IMR-90 (cell line): ENCODE measurements around the gene SLC4A4. TPM values are rescaled to one million over a fixed set of nuclear protein-coding genes. Genes with fewer than 3 reads are reported as not detected.

ENCODE experiments used
- ATAC-seq: fragments of 200-7000 bp; cut with Tn5 transposase; 2 replicates; pipeline ENCODE4 v1.9.1; 2020; ENCODE audit warnings: low read depth, mild to moderate bottlenecking, moderate library complexity
- BruUV-seq: library from RNA; stranded (reverse); fragments of 400-500 nt; replicated peaks from 2 replicates; lab custom pipeline; 2021; lab: Mats Ljungman, UMichigan
- CTCF ChIA-PET: fragments of 300-600 bp; formaldehyde crosslinking; extraction: SDS; loops from one replicate; lab custom pipeline; 2021; ENCODE audit warnings: antibody characterized with exemption; lab: Yijun Ruan, JAX
- POLR2A ChIA-PET: fragments of 300-600 bp; sonication (Branson Sonifier 250); formaldehyde crosslinking; loops from one replicate; lab custom pipeline; 2022; ENCODE audit warnings: antibody characterized with exemption; ENCODE audit not compliant: unreplicated experiment; lab: Charles Lee
- DNase-seq: peaks from one replicate; pipeline ENCODE4 v3.0.0; 2013
- H2AFZ ChIP-seq: replicated peaks from 2 replicates; pipeline ENCODE3; 2013; ENCODE audit warnings: low read length, mild to moderate bottlenecking; ENCODE audit not compliant: poor library complexity
- H2AK5ac ChIP-seq: 2 replicates; pipeline ENCODE4 v1.6.1; 2013; ENCODE audit warnings: low read depth, low read length, inconsistent platforms
- H2AK9ac ChIP-seq: replicated peaks from 2 replicates; pipeline ENCODE3; 2013; ENCODE audit warnings: mild to moderate bottlenecking, low read depth, low read length, moderate library complexity; ENCODE audit not compliant: poor library complexity
- H2BK120ac ChIP-seq: 2 replicates; pipeline ENCODE4 v1.6.1; 2013; ENCODE audit warnings: low read depth, low read length, inconsistent platforms
- H2BK15ac ChIP-seq: 3 replicates; pipeline ENCODE4 v1.6.1; 2013; ENCODE audit warnings: low read depth, low read length, inconsistent platforms
- H2BK20ac ChIP-seq: 2 replicates; pipeline ENCODE4 v1.6.1; 2013; ENCODE audit warnings: low read depth, mild to moderate bottlenecking, inconsistent platforms, low read length, moderate library complexity
- H2BK5ac ChIP-seq: 2 replicates; pipeline ENCODE4 v1.6.1; 2013; ENCODE audit warnings: mild to moderate bottlenecking, low read depth, low read length, inconsistent platforms; ENCODE audit not compliant: poor library complexity, severe bottlenecking
- H3K14ac ChIP-seq: replicated peaks from 2 replicates; pipeline ENCODE4 v1.6.1; 2013; ENCODE audit warnings: low read depth, low read length, inconsistent platforms
- H3K18ac ChIP-seq: 2 replicates; pipeline ENCODE4 v1.6.1; 2013; ENCODE audit warnings: low read depth, low read length, control low read depth
- H3K23ac ChIP-seq: 2 replicates; pipeline ENCODE4 v1.6.1; 2013; ENCODE audit warnings: low read depth, low read length, inconsistent platforms
- H3K27ac ChIP-seq: 2 replicates; pipeline ENCODE4 v1.5.1; 2013; ENCODE audit warnings: mild to moderate bottlenecking, control low read depth, low read length; ENCODE audit not compliant: insufficient read depth
- H3K27me3 ChIP-seq: 2 replicates; pipeline ENCODE4 v1.6.1; 2013; ENCODE audit warnings: low read length; ENCODE audit not compliant: control insufficient read depth, insufficient read depth
- H3K36me3 ChIP-seq: 2 replicates; pipeline ENCODE4 v1.6.1; 2013; ENCODE audit warnings: low read length, mixed read lengths; ENCODE audit not compliant: control insufficient read depth, insufficient read depth
- H3K4ac ChIP-seq: 2 replicates; pipeline ENCODE4 v1.6.1; 2013; ENCODE audit warnings: low read depth, low read length, inconsistent platforms
- H3K4me1 ChIP-seq: 2 replicates; pipeline ENCODE4 v1.6.1; 2013; ENCODE audit warnings: low read length, mixed read lengths; ENCODE audit not compliant: control insufficient read depth, insufficient read depth
- H3K4me2 ChIP-seq: 2 replicates; pipeline ENCODE4 v1.6.1; 2013; ENCODE audit warnings: low read depth, mild to moderate bottlenecking, control low read depth, low read length, moderate library complexity
- H3K4me3 ChIP-seq: 2 replicates; pipeline ENCODE4 v1.5.1; 2013; ENCODE audit warnings: low read depth, mild to moderate bottlenecking, control low read depth, low read length, moderate library complexity; ENCODE audit not compliant: insufficient read depth
- H3K56ac ChIP-seq: 2 replicates; pipeline ENCODE4 v1.6.1; 2013; ENCODE audit warnings: low read length, inconsistent platforms; ENCODE audit not compliant: insufficient read depth; ENCODE audit errors: extremely low read depth
- H3K79me1 ChIP-seq, 2 experiments: 2 replicates each; pipeline ENCODE4 v1.6.1; 2013; ENCODE audit warnings: low read length in 2 of 2, inconsistent platforms in 1 of 2, low read depth in 1 of 2
- H3K9ac ChIP-seq: 2 replicates; pipeline ENCODE4 v1.6.1; 2013; ENCODE audit warnings: low read depth, low read length, control low read depth
- H3K9me1 ChIP-seq: 2 replicates; pipeline ENCODE4 v1.6.1; 2013; ENCODE audit warnings: low read length, inconsistent platforms; ENCODE audit not compliant: insufficient read depth
- H3K9me3 ChIP-seq: 2 replicates; pipeline ENCODE4 v1.6.1; 2013; ENCODE audit warnings: low read length; ENCODE audit not compliant: control insufficient read depth, insufficient read depth
- H4K20me1 ChIP-seq: 2 replicates; pipeline ENCODE4 v1.6.1; 2013; ENCODE audit warnings: low read length, inconsistent platforms; ENCODE audit not compliant: insufficient read depth
- H4K5ac ChIP-seq: 2 replicates; pipeline ENCODE4 v1.6.1; 2013; ENCODE audit warnings: mild to moderate bottlenecking, low read depth, low read length, control low read depth
- H4K8ac ChIP-seq, 2 experiments: 2 replicates each; pipeline ENCODE4 v1.6.1; 2013; ENCODE audit warnings: low read depth in 2 of 2, low read length in 2 of 2, control low read depth in 1 of 2, inconsistent platforms in 1 of 2
- H4K91ac ChIP-seq: 2 replicates; pipeline ENCODE4 v1.6.1; 2013; ENCODE audit warnings: low read depth, low read length, inconsistent platforms; ENCODE audit not compliant: insufficient read depth
- CEBPB ChIP-seq: IDR thresholded peaks from 2 replicates; pipeline ENCODE4 v1.6.1; 2012; ENCODE audit warnings: low read depth, low read length, improper control_type of control experiment
- CHD1 ChIP-seq: IDR thresholded peaks from 2 replicates; pipeline ENCODE4 v1.6.1; 2012; ENCODE audit warnings: low read depth, low read length, improper control_type of control experiment
- CTCF ChIP-seq: conservative IDR thresholded peaks from 2 replicates; pipeline ENCODE4 v1.5.1; 2012; ENCODE audit warnings: mild to moderate bottlenecking, low read depth, low read length, improper control_type of control experiment
- ELK1 ChIP-seq: fragments of 150-350 bp; IDR thresholded peaks from 2 replicates; pipeline ENCODE4 v1.6.1; 2016; ENCODE audit warnings: low read depth, mild to moderate bottlenecking, low read length, moderate library complexity, borderline replicate concordance
- FOS ChIP-seq: fragments of 150-350 bp; IDR thresholded peaks from 2 replicates; pipeline ENCODE4 v1.6.1; 2016; ENCODE audit warnings: low read depth, low read length
- MAFK ChIP-seq: IDR thresholded peaks from 2 replicates; pipeline ENCODE4 v1.6.1; 2012; ENCODE audit warnings: low read depth, low read length, improper control_type of control experiment
- MAZ ChIP-seq: IDR thresholded peaks from 2 replicates; pipeline ENCODE4 v1.6.1; 2012; ENCODE audit warnings: low read depth, mild to moderate bottlenecking, low read length, improper control_type of control experiment, moderate library complexity, borderline replicate concordance
- MXI1 ChIP-seq: IDR thresholded peaks from 2 replicates; pipeline ENCODE4 v1.6.1; 2012; ENCODE audit warnings: low read depth, mild to moderate bottlenecking, low read length, moderate library complexity, borderline replicate concordance
- NFE2L2 ChIP-seq: fragments of 150-350 bp; IDR thresholded peaks from 2 replicates; pipeline ENCODE4 v1.6.1; 2016; ENCODE audit warnings: low read depth, mild to moderate bottlenecking, low read length
- POLR2A ChIP-seq: IDR thresholded peaks from 2 replicates; pipeline ENCODE4 v1.6.1; 2012; ENCODE audit warnings: mild to moderate bottlenecking, low read depth, low read length
- RAD21 ChIP-seq: IDR thresholded peaks from 2 replicates; pipeline ENCODE4 v1.6.1; 2012; ENCODE audit warnings: low read length, improper control_type of control experiment
- RCOR1 ChIP-seq: IDR thresholded peaks from 2 replicates; pipeline ENCODE4 v1.6.1; 2012; ENCODE audit warnings: mild to moderate bottlenecking, low read length, improper control_type of control experiment; ENCODE audit not compliant: insufficient replicate concordance
- RFX5 ChIP-seq: IDR thresholded peaks from 2 replicates; pipeline ENCODE4 v1.8.0; 2012; ENCODE audit warnings: low read depth, mild to moderate bottlenecking, low read length, moderate library complexity
- USF2 ChIP-seq: fragments of 150-350 bp; IDR thresholded peaks from 2 replicates; pipeline ENCODE4 v1.6.1; 2017; ENCODE audit warnings: mild to moderate bottlenecking, antibody characterized with exemption, low read length, low read depth
- WGBS, 2 experiments: methylation state at CpG; one replicate each; pipeline versions ENCODE4 v1.1.5 to v1.1.7; 2013; ENCODE audit warnings: missing lambda C conversion rate in 2 of 2; ENCODE audit not compliant: insufficient read length in 1 of 2; ENCODE audit errors: extremely low coverage in 2 of 2; 5-methylcytosine and 5-hydroxymethylcytosine counted together
- dilution Hi-C: fragments of 300-500 bp; cut with HindIII; formaldehyde crosslinking; loops from one replicate; pipeline ENCODE4 v1.14.3; 2018; ENCODE audit warnings: low sequenced_read_pairs; ENCODE audit not compliant: unreplicated experiment
- in situ Hi-C: fragments of 300-500 bp; cut with MboI; formaldehyde crosslinking; loops from 3 replicates; pipeline ENCODE4 v1.14.3; 2019; ENCODE audit warnings: low sequenced_read_pairs, inconsistent platforms, mixed read lengths
- intact Hi-C: fragments of 100-400 bp; cut with micrococcal nuclease; formaldehyde crosslinking; loops from 2 replicates; pipeline ENCODE4 v1.10.0; 2022
- polyA plus RNA-seq, 3 experiments: library from polyadenylated mRNA; depleted of rRNA; stranded (reverse); fragments of >200 nt; gene quantifications; 2 replicates each; pipeline ENCODE4 v1.2.3, GENCODE V29; 2012; ENCODE audit warnings: low replicate concordance in 1 of 3
- total RNA-seq: library from RNA; depleted of rRNA; stranded (reverse); fragments of >200 nt; gene quantifications from 2 replicates; pipeline ENCODE4 v1.2.3, GENCODE V29; 2012

SLC4A4 gene
- total and polyA plus RNA-seq, 2 of the 4 experiments (the other 2 are of a cell fraction) = 5.6 to 16.8 TPM

GRCh38 chr4:71389149-71389827 lies 50.5 kb downstream of the SLC4A4 start:
- DNase-seq (peak; percentile 81), ATAC-seq (peak; percentile 96)
- H3K23ac ChIP-seq = peak overlapping the region; percentile 10; the same call in 1 of the 2 replicates
- H3K18ac ChIP-seq = peak overlapping the region; percentile 13
- H3K4ac ChIP-seq = peak overlapping the region; percentile 25; the same call in 1 of the 2 replicates
- H3K27me3 ChIP-seq = no peaks in the 10 kb centered on the region
- dilution Hi-C loops = no loop called here
- H3K4me1 ChIP-seq = peaks cover 6% of the 10 kb centered on the region
- H2AK9ac ChIP-seq = no peak overlapping the region
- peak overlapping the region; percentile 28; the same call in 1 of the 2 replicates for H2BK20ac ChIP-seq
- in situ Hi-C loops = loop anchor here (25.0 kb wide), 1 partner anchor 323 kb away; no protein-coding TSS in a partner anchor
- peaks cover 2% of the 10 kb centered on the region; the same call in 1 of the 2 replicates for H3K9me1 ChIP-seq
- H3K27ac ChIP-seq = peak overlapping the region; percentile 50
- peak overlapping the region in 1 of 2 experiments; percentile 47; a peak in 1 of 4 replicates for H4K8ac ChIP-seq
- H2AK5ac ChIP-seq = no peak overlapping the region
- peak overlapping the region; percentile 71 for H3K56ac ChIP-seq
- no peaks in the 10 kb centered on the region for H4K20me1 ChIP-seq
- H3K36me3 ChIP-seq = peaks cover 12% of the 10 kb centered on the region
- ChIA-PET POLR2A (no interaction called here), CTCF (no interaction called here)
- H2BK5ac ChIP-seq = peak overlapping the region; percentile 68
- no peak overlapping the region for H2AFZ ChIP-seq
- BruUV-seq = no TSS peak
- H3K79me1 ChIP-seq = peaks cover 7 to 26% of the 10 kb centered on the region in 2 experiments
- H4K91ac ChIP-seq = peak overlapping the region; percentile 35; the same call in 1 of the 2 replicates
- H3K4me3 ChIP-seq = no peak overlapping the region
- H3K4me2 ChIP-seq = peak overlapping the region; percentile 64; the same call in 1 of the 2 replicates
- no peak overlapping the region for H2BK15ac ChIP-seq
- H2BK120ac ChIP-seq = peak overlapping the region; percentile 52
- no CpG with 5 or more reads among the region's 2 CpGs for WGBS, 2 experiments
- intact Hi-C loops = no loop called here
- H3K14ac ChIP-seq = 0 out of 2 replicates have a peak overlapping the region, but pooled peaks have one; percentile 3
- H3K9ac ChIP-seq = peak overlapping the region; percentile 9; the same call in 1 of the 2 replicates
- no peaks in the 10 kb centered on the region for H3K9me3 ChIP-seq
- no peak overlapping the region for H4K5ac ChIP-seq
- TF ChIP-seq POLR2A = no peak
- TF ChIP-seq NFE2L2 = no peak
- no peak for TF ChIP-seq FOS
- TF ChIP-seq MXI1 = no peak
- TF ChIP-seq USF2 = no peak
- TF ChIP-seq CHD1 = no peak
- TF ChIP-seq MAFK = no peak
- no peak for TF ChIP-seq ELK1
- TF ChIP-seq RFX5 = no peak
- no peak for TF ChIP-seq RCOR1
- no peak for TF ChIP-seq CTCF
- TF ChIP-seq RAD21 = no peak
- TF ChIP-seq CEBPB = no peak
- no peak for TF ChIP-seq MAZ
